ENCODE data around the gene OTOS. TPM values are rescaled to one million over a fixed set of nuclear protein-coding genes. Genes with fewer than 3 reads are reported as not detected.

OTOS gene
- total RNA-seq, 1 experiment from 2014 or later: not detected

GRCh38 chr2:240089306-240089705 is 51.2 kb downstream of the OTOS start:
- H3K27me3 Mint-ChIP-seq (ENCODE audit: insufficient read depth, unreplicated experiment): peaks cover 75% of the 10 kb centered on the region
- peaks cover 34% of the 10 kb centered on the region for H3K9me3 Mint-ChIP-seq (ENCODE audit: unreplicated experiment)
- ChIA-PET CTCF (no interaction called here), POLR2A (interaction anchor here (1.1 kb wide), 1 partner anchor 11 kb away, joined by 4 read pairs; no protein-coding TSS in a partner anchor)
- intact Hi-C loops (cut with micrococcal nuclease): no loop called here
- no peak for DNase-seq (ENCODE audit: unreplicated experiment)
- no peaks in the 10 kb centered on the region for H3K4me1 Mint-ChIP-seq (ENCODE audit: insufficient read depth, unreplicated experiment)
- H3K36me3 Mint-ChIP-seq (ENCODE audit: insufficient read depth, unreplicated experiment): no peaks in the 10 kb centered on the region
- BruUV-seq (replicated peaks): no TSS peak
- H3K27ac Mint-ChIP-seq (ENCODE audit: low read depth, unreplicated experiment): no peak overlapping the region
- no peak for TF ChIP-seq CTCF (IDR thresholded peaks at IDR 0.05; ENCODE audit: unreplicated experiment)
- no peak overlapping the region for H3K4me3 Mint-ChIP-seq (ENCODE audit: unreplicated experiment)

Other genes starting within 250 kb of the OTOS start
- gene NDUFA10, start 115.3 kb downstream of the OTOS start, total RNA-seq (2022): 140 and 151 TPM in 2 replicates
- not detected in 2 replicates for gene OR6B2, start 110.2 kb downstream of the OTOS start, total RNA-seq (2022)
- gene OR6B3, start 87.1 kb downstream of the OTOS start, total RNA-seq (2022): not detected in 2 replicates
- gene COPS9, start 4.4 kb downstream of the OTOS start, total RNA-seq (2022): 146 and 197 TPM in 2 replicates

All from MCF 10A (cell line).